HepG2 (cell line): ENCODE results near the gene LTC4S. TPM values are rescaled to one million over a fixed set of nuclear protein-coding genes. Genes with fewer than 3 reads are reported as not detected.
A peak's percentile ranks its signal among the peaks of the same experiment; 100 is the strongest.

Source experiments
- ATAC-seq: fragments of 200-7000 bp; cut with Tn5 transposase; 3 replicates; pipeline ENCODE4 v1.9.1; 2020; ENCODE audit warnings: mild to moderate bottlenecking, moderate library complexity
- BruUV-seq: library from RNA; stranded (reverse); fragments of 400-500 nt; replicated peaks from 2 replicates; lab custom pipeline; 2021; lab: Mats Ljungman, UMichigan
- CTCF ChIA-PET: fragments of 300-600 bp; formaldehyde crosslinking; extraction: SDS; loops from one replicate; lab custom pipeline; 2021; ENCODE audit warnings: low total read pairs, inconsistent platforms, low intra/inter-chr PET ratio; lab: Yijun Ruan, JAX
- POLR2A ChIA-PET: fragments of 350-600 bp; sonication (Branson Sonifier 250); formaldehyde crosslinking; loops from one replicate; lab custom pipeline; 2020; ENCODE audit warnings: antibody characterized with exemption, inconsistent platforms; lab: Yijun Ruan, JAX
- DNase-seq: peaks from one replicate; pipeline ENCODE4 v3.0.0-alpha.2; 2015; ENCODE audit warnings: low spot score
- FAIRE-seq: peaks from 3 replicates; lab custom pipeline; 2011; peaks lifted over from hg19 to GRCh38; lab: Jason Lieb, UNC
- H2AFZ ChIP-seq: one replicate; pipeline ENCODE4 v1.6.1; 2011; ENCODE audit warnings: low read length, inconsistent platforms
- H3K27ac ChIP-seq: fragments of 300-600 bp; 3 replicates; pipeline ENCODE4 v1.8.0; 2011; ENCODE audit warnings: mixed run types, mild to moderate bottlenecking, mixed read lengths, low read length, inconsistent platforms; ENCODE audit not compliant: insufficient read depth; ENCODE audit errors: extremely low read length
- H3K27me3 ChIP-seq, 2 experiments: fragments of 200-600 bp in 1 of 2; 2 replicates in 1 of 2; 3 replicates in 1 of 2; pipeline versions ENCODE4 v1.6.0 to v1.8.0; 2011; ENCODE audit warnings: low read length in 2 of 2, mild to moderate bottlenecking in 2 of 2, moderate library complexity in 2 of 2, inconsistent platforms in 1 of 2; ENCODE audit not compliant: insufficient read depth in 2 of 2, control insufficient read depth in 1 of 2
- H3K36me3 ChIP-seq, 2 experiments: fragments of 200-600 bp in 1 of 2; replicated peaks in 1 of 2; 2 replicates in 1 of 2; 3 replicates in 1 of 2; pipeline versions ENCODE4 v1.5.1 to v1.8.0; 2011; ENCODE audit warnings: low read length in 2 of 2, inconsistent platforms in 1 of 2; ENCODE audit not compliant: insufficient read depth in 2 of 2, control insufficient read depth in 1 of 2
- H3K4me1 ChIP-seq: 2 replicates; pipeline ENCODE4 v1.5.1; 2012; ENCODE audit warnings: low read length, inconsistent platforms; ENCODE audit not compliant: insufficient read depth
- H3K4me2 ChIP-seq: 2 replicates; pipeline ENCODE4 v1.6.0; 2011; ENCODE audit warnings: low read depth, low read length, inconsistent platforms
- H3K4me3 ChIP-seq, 3 experiments: fragments of 200-600 bp in 1 of 3; sonication (generic), shearing (Covaris generic) in 1 of 3; replicated peaks in 1 of 3; 2 replicates each; pipeline ENCODE4 v1.5.1; 2011 to 2016; ENCODE audit warnings: low read length in 3 of 3, inconsistent platforms in 2 of 3, low read depth in 2 of 3, mild to moderate bottlenecking in 2 of 3, control low read depth in 1 of 3, mixed read lengths in 1 of 3; ENCODE audit not compliant: insufficient read depth in 1 of 3
- H3K79me2 ChIP-seq: one replicate; pipeline ENCODE4 v1.6.1; 2011; ENCODE audit warnings: low read length, inconsistent platforms; ENCODE audit not compliant: insufficient read depth
- H3K9ac ChIP-seq: 2 replicates; pipeline ENCODE4 v1.6.0; 2011; ENCODE audit warnings: mild to moderate bottlenecking, low read depth, low read length, inconsistent platforms; ENCODE audit not compliant: insufficient read depth
- H3K9me3 ChIP-seq: 2 replicates; pipeline ENCODE4 v1.5.1; 2012; ENCODE audit warnings: mild to moderate bottlenecking, low read length
- H4K20me1 ChIP-seq: 2 replicates; pipeline ENCODE4 v1.6.0; 2011; ENCODE audit warnings: inconsistent platforms, mild to moderate bottlenecking, low read length, moderate library complexity; ENCODE audit not compliant: insufficient read depth
- IKZF1 ChIP-seq: fragments of 450-650 bp; IDR thresholded peaks from 2 replicates; pipeline ENCODE4 v1.7.1; 2016
- PAF1 ChIP-seq: IDR thresholded peaks from 2 replicates; pipeline ENCODE4 v1.6.1; 2016; ENCODE audit warnings: missing genetic modification reagents, missing compliant biosample characterization
- PHF20 ChIP-seq: sonication (generic); formaldehyde crosslinking; IDR thresholded peaks from 2 replicates; pipeline ENCODE4 v1.5.0; 2020; ENCODE audit warnings: mild to moderate bottlenecking, missing genetic modification reagents
- POLR2G ChIP-seq: fragments of 200-400 bp; formaldehyde crosslinking; IDR thresholded peaks from 2 replicates; pipeline ENCODE4 v1.6.1; 2018; ENCODE audit warnings: mild to moderate bottlenecking, low read depth, low read length, moderate library complexity
- RBM22 ChIP-seq: fragments of 200-400 bp; formaldehyde crosslinking; optimal IDR thresholded peaks from 2 replicates; pipeline ENCODE3; 2017; ENCODE audit warnings: mild to moderate bottlenecking, low read length, moderate library complexity
- SMYD3 ChIP-seq: sonication (generic); formaldehyde crosslinking; IDR thresholded peaks from 2 replicates; pipeline ENCODE4 v1.8.1; 2023; ENCODE audit warnings: mild to moderate bottlenecking, missing genetic modification reagents
- TBX2 ChIP-seq: sonication (generic); formaldehyde crosslinking; IDR thresholded peaks from 2 replicates; pipeline ENCODE4 v1.5.0; 2020; ENCODE audit warnings: missing genetic modification reagents, mild to moderate bottlenecking, borderline replicate concordance
- WIZ ChIP-seq: sonication (generic); formaldehyde crosslinking; IDR thresholded peaks from 2 replicates; pipeline ENCODE4 v1.5.1; 2020; ENCODE audit warnings: mild to moderate bottlenecking, missing genetic modification reagents
- ZHX1 ChIP-seq: sonication (generic); formaldehyde crosslinking; IDR thresholded peaks from 2 replicates; pipeline ENCODE4 v1.8.1; 2022; ENCODE audit warnings: low read depth, mild to moderate bottlenecking, missing genetic modification reagents
- ZNF367 ChIP-seq: sonication (generic); formaldehyde crosslinking; IDR thresholded peaks from 2 replicates; pipeline ENCODE4 v1.4.0; 2020; ENCODE audit warnings: missing genetic modification reagents, borderline replicate concordance
- ZNF724P ChIP-seq: sonication (generic); formaldehyde crosslinking; IDR thresholded peaks from 2 replicates; pipeline ENCODE4 v1.8.0; 2022; ENCODE audit warnings: missing genetic modification reagents, borderline replicate concordance
- ZNF784 ChIP-seq: sonication (generic); formaldehyde crosslinking; IDR thresholded peaks from 2 replicates; pipeline ENCODE4 v1.5.1; 2020; ENCODE audit warnings: missing genetic modification reagents, mild to moderate bottlenecking, borderline replicate concordance
- ZZZ3 ChIP-seq: sonication (generic); formaldehyde crosslinking; IDR thresholded peaks from 2 replicates; pipeline ENCODE4 v1.4.0; 2020; ENCODE audit warnings: missing genetic modification reagents, mild to moderate bottlenecking, borderline replicate concordance
- WGBS: methylation state at CpG from one replicate; pipeline ENCODE4 v1.1.6; 2017; ENCODE audit warnings: low lambda C conversion rate; 5-methylcytosine and 5-hydroxymethylcytosine counted together
- in situ Hi-C: cut with HindIII; loops from 2 replicates; pipeline ENCODE4 v1.10.0; 2017; ENCODE audit warnings: low pct_unique_long_range_greater_than_20kb; ENCODE audit not compliant: extremely low pct_ligation_motif_present
- intact Hi-C: fragments of 100-400 bp; cut with micrococcal nuclease; formaldehyde crosslinking; loops from one replicate; pipeline ENCODE4 v1.10.0; 2022; ENCODE audit not compliant: unreplicated experiment
- polyA plus RNA-seq, 8 experiments: library from polyadenylated mRNA; depleted of rRNA in 3 of 8; stranded (reverse) in 7 of 8; unstranded in 1 of 8; fragments of >200 nt; fragmentation: Illumina TruSeq in 4 of 8; extraction: Trizol in 4 of 8; gene quantifications; 2 replicates each; pipeline versions ENCODE4 v1.2.1 to v1.2.3, GENCODE V29; 2011 to 2016; ENCODE audit warnings: low read depth in 4 of 8, missing spikeins in 1 of 8, mixed read lengths in 1 of 8; ENCODE audit not compliant: insufficient read depth in 1 of 8
- total RNA-seq, 5 experiments: library from RNA; depleted of rRNA; stranded (reverse); fragments of >200 nt; fragmentation: Illumina TruSeq; extraction: Trizol; gene quantifications; 2 replicates each; pipeline ENCODE4 v1.2.3, GENCODE V29; 2016; ENCODE audit warnings: low read depth in 1 of 5

Gene LTC4S
- total and polyA plus RNA-seq, 2 of the 13 experiments (the other 11 are each of a cell fraction or from before 2014, with no cell fraction given): 0.35 TPM; not detected in 1

DNA sequence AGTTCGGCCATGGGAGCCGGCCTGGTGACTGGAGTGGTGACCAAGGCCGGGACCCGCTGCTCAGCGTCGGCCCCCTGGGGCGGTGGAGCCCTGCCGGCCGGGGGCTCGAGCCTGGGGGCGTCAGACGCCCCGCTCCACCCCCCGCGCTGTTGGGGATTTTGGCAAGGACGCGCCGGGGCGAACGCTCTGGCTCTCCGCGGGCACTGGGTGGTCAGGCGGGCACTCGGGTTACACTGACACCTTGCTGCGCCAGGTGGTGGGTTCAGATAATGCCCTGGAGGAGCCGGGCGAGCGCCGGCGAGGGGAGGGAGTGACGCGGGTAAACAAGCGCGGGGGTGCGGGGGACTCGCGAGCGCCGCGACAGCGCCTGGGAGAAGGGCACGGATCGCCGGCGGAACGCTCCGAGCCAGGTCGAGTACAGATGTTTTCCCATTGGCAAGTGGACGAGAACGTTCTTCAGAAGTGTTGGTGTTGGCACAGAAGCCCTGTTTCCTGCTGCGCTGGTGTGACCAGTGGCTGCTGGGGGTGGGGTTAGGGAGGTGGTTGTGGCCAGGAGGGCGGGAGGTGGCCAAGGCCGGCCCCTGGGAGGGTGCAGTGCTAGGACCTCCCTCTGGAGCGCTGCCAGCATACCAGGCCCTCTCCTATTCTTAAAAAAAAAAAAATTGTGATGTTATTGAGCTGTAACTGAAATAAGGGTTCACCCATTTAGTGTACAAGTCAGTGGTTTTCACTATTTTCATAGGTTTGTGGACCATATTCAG is 27.7 kb downstream of the LTC4S start (continued):
- TF ChIP-seq ZHX1 (CRISPR knock-in tag): no peak
- no peak; the same call in 1 of the 2 replicates for TF ChIP-seq PHF20

GRCh38 chr5:179822059-179822432 is 28.3 kb downstream of the LTC4S start:
- in situ Hi-C loops: no loop called here
- 46% methylated on average over 3 of the region's 3 CpGs for WGBS
- CTCF ChIA-PET: no interaction called here
- Histone ChIP-seq H3K9me3 (no peaks in the 10 kb centered on the region), H3K4me2 (peak overlapping the region; percentile 92), H3K27me3 (no peaks in the 10 kb centered on the region), H2AFZ (no peak overlapping the region), H3K4me3 (peak overlapping the region; percentile 97 to 99 (median 99)), H3K79me2 (peaks cover 49% of the 10 kb centered on the region), H3K9ac (peak overlapping the region; percentile 100), H3K4me1 (peaks cover 83% of the 10 kb centered on the region), H3K27ac (peak overlapping the region; percentile 99), H4K20me1 (peaks cover 51% of the 10 kb centered on the region), H3K36me3 (peaks cover 15 to 32% of the 10 kb centered on the region in 2 experiments)
- POLR2A ChIA-PET: interaction anchor here (0.6 to 1.8 kb wide), 12 partner anchors 8 to 90 kb away, joined by 3 to 11 read pairs (median 4); partner anchors contain the start of genes MGAT4B and MRNIP
- no peak for FAIRE-seq
- no peak for TF ChIP-seq ZNF784
- no peak for TF ChIP-seq WIZ (CRISPR knock-in tag)
- peak; percentile 24; the same call in 1 of the 2 replicates for TF ChIP-seq PAF1
- peak; percentile 18; the same call in 1 of the 2 replicates for TF ChIP-seq POLR2G
- 0 out of 2 replicates have a peak, but pooled peaks have one; percentile 1 for TF ChIP-seq SMYD3 (CRISPR knock-in tag)
- peak; percentile 79 for TF ChIP-seq RBM22
- no peak for TF ChIP-seq IKZF1
- TF ChIP-seq TBX2: no peak
- 0 out of 2 replicates have a peak, but pooled peaks have one; percentile 32 for TF ChIP-seq ZZZ3 (CRISPR knock-in tag)
- TF ChIP-seq ZNF724P (CRISPR knock-in tag): no peak
- no peak for TF ChIP-seq ZNF367 (CRISPR knock-in tag)
- BruUV-seq: TSS peak; percentile 70
- intact Hi-C loops: no loop called here
- no peak for ATAC-seq
- no peak for DNase-seq
